ENCODE results near the gene GLYAT. TPM values are rescaled to one million over a fixed set of nuclear protein-coding genes. Genes with fewer than 3 reads are reported as not detected.

GLYAT gene
- total RNA-seq, 1 donor from 2014 or later, result not detected

DNA sequence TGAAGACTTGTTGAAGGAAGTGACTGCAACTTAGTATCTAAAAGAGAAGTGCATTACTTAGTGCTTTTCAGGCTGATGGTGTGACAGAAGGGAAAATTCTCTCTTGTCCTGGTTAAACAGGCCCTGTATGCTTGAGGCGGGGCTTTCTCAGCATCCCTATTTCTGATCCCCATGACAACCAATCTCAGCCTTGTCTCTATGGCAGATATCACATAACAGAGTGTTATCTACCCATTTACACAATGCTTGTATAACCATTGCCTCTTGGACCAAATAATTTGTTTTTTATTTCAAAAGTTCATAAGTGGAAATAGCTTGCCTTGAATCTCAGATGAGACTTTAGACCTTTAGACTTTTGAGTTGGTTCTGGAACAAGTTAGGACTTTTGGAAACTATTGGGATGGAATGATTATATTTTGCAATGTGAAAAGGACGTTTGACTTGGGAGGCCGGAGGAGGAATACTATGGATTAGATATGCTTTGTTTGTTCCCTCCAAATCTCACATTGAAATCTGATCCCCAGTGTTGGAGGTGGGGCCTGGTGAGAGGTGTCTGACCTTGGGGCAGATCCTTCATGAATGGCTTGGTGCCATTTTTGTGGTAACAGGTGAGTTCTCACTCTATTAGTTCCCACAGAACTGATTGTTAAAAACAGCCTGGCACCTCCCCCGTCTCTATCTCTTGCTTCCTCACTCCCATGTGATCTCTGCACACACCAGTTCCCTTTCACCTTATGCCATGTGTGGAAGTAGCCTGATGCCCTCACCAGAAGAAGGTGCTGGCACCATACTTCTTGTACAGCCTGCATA lies 3.1 kb upstream of the GLYAT start:
- no peak overlapping the region for H3K4me3 ChIP-seq (ENCODE audit: low read depth, low read length)
- TF ChIP-seq, protein P1, sequence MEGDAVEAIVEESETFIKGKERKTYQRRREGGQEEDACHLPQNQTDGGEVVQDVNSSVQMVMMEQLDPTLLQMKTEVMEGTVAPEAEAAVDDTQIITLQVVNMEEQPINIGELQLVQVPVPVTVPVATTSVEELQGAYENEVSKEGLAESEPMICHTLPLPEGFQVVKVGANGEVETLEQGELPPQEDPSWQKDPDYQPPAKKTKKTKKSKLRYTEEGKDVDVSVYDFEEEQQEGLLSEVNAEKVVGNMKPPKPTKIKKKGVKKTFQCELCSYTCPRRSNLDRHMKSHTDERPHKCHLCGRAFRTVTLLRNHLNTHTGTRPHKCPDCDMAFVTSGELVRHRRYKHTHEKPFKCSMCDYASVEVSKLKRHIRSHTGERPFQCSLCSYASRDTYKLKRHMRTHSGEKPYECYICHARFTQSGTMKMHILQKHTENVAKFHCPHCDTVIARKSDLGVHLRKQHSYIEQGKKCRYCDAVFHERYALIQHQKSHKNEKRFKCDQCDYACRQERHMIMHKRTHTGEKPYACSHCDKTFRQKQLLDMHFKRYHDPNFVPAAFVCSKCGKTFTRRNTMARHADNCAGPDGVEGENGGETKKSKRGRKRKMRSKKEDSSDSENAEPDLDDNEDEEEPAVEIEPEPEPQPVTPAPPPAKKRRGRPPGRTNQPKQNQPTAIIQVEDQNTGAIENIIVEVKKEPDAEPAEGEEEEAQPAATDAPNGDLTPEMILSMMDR (conservative IDR thresholded peaks at IDR 0.05; ENCODE audit: low read depth, low read length), result no peak
- DNase-seq (ENCODE audit: low read depth), result no peak

- peak; percentile 76 for DNase-seq (ENCODE audit: low read depth)
- TF ChIP-seq, protein P1 (conservative IDR thresholded peaks at IDR 0.05; ENCODE audit: low read depth, low read length), result no peak
- H3K4me3 ChIP-seq (ENCODE audit: low read depth, low read length), result no peak overlapping the region
These were observed 1.1 kb downstream of the GLYAT start for GRCh38 chr11:58730507-58731089.

DNA sequence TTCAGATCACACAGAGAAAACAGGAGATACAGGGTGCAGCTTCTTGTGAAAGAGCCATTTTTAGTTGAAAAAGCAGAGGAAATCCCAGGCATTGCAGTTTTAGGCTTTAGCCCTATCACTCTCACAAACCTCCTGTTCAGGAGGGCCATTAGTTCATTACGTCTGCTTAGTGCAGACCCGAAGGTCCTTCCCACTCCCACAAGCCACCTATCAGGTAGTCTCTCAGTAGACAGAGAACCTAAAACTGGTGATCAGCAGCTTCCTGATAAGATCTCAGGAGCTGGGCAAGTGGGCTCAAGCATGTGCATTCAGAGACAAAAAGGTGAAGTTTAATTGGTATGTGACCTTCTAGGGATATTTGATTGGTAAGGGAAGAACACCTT lies 4.3 kb downstream of the GLYAT start:
- no peak for DNase-seq (ENCODE audit: low read depth)
- TF ChIP-seq, protein P1 (conservative IDR thresholded peaks at IDR 0.05; ENCODE audit: low read depth, low read length), result no peak
- H3K4me3 ChIP-seq (ENCODE audit: low read depth, low read length), result no peak overlapping the region

- TF ChIP-seq, protein P1 (conservative IDR thresholded peaks at IDR 0.05; ENCODE audit: low read depth, low read length), result no peak
- no peak for DNase-seq (ENCODE audit: low read depth)
- no peak overlapping the region for H3K4me3 ChIP-seq (ENCODE audit: low read depth, low read length)
These were observed 4.9 kb downstream of the GLYAT start for GRCh38 chr11:58726737-58727414.

DNA sequence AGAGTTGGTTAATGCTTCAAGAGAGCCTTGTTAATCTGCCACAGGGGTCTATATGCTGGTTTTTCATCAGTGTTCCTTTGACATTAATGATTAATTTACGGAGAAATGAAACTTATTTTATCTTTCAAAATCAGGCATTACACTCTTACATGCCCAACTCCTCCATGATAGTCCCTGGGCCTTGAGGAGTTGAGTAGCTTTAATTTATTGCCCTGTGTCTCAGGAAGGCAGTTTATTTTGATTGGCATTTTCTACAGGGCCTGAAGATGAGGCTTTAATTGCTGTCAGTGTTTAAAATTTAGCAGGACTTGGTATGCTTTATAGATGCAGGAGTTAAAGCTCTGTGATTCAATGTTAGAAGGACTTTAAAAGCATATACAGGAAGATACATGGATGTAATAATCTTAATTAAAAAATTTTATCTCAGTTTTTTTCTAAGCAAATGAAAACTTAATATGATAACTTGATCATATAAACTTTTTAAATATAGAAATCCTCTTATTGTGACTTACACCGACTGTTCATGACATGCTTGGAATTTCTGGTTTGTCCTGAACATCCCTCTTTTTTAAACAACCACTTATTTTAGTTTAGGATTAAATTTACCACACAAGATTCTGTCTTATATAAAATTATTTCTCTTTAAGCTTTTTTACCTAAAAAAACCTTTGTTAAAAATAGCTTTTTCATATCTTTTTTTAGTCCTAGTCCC lies 12.2 kb downstream of the GLYAT start:
- H3K4me3 ChIP-seq (ENCODE audit: low read depth, low read length), result no peak overlapping the region
- TF ChIP-seq, protein P1 (conservative IDR thresholded peaks at IDR 0.05; ENCODE audit: low read depth, low read length), result no peak
- no peak for DNase-seq (ENCODE audit: low read depth)

DNA sequence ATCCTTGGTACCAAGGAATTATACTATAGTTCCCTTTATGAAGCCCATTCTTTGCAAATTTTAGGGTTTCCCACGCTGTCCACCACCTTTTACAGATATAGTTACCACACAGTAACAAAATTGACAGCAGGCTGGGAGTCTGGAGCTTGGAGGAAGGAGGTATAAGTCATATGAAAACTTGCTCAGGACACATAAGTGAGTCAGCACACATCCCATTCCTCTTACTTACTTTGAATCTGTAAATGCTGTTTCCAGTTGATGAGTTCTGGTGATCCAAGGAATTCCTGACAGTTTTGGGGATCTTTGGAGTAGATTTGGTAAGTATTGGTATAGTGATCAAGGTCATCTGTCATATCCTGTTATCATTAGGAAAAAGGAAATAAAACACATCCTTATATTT lies 19.2 kb downstream of the GLYAT start:
- no peak for DNase-seq (ENCODE audit: low read depth)
- TF ChIP-seq, protein P1 (conservative IDR thresholded peaks at IDR 0.05; ENCODE audit: low read depth, low read length), result no peak
- no peak overlapping the region for H3K4me3 ChIP-seq (ENCODE audit: low read depth, low read length)
